AG04449 (cell line): ENCODE results near the gene SLC5A9.

Experiments
- CTCF ChIA-PET: fragments of 350-600 bp; formaldehyde crosslinking; extraction: SDS; loops from one replicate; lab custom pipeline; 2021; ENCODE audit warnings: antibody characterized with exemption; lab: Yijun Ruan, JAX
- POLR2A ChIA-PET: fragments of 400-600, 350-600 bp; formaldehyde crosslinking; extraction: SDS; loops from one replicate; lab custom pipeline; 2020; ENCODE audit warnings: antibody characterized with exemption, inconsistent platforms; lab: Yijun Ruan, JAX
- DNase-seq: peaks from one replicate; pipeline ENCODE4 v3.0.0-alpha.2; 2010; ENCODE audit warnings: low read depth, low spot score
- H3K4me3 ChIP-seq: 2 replicates; pipeline ENCODE4 v1.5.1; 2011; ENCODE audit warnings: low read depth, mild to moderate bottlenecking, control low read depth, low read length
- TF ChIP-seq, protein P1 (sequence below): IDR thresholded peaks from one replicate; pipeline ENCODE4 v1.5.1; 2011; ENCODE audit warnings: mild to moderate bottlenecking, moderate library complexity, low read length, control low read depth, inconsistent platforms; ENCODE audit not compliant: insufficient read depth; ENCODE audit errors: missing control alignments

The SLC5A9 gene

DNA sequence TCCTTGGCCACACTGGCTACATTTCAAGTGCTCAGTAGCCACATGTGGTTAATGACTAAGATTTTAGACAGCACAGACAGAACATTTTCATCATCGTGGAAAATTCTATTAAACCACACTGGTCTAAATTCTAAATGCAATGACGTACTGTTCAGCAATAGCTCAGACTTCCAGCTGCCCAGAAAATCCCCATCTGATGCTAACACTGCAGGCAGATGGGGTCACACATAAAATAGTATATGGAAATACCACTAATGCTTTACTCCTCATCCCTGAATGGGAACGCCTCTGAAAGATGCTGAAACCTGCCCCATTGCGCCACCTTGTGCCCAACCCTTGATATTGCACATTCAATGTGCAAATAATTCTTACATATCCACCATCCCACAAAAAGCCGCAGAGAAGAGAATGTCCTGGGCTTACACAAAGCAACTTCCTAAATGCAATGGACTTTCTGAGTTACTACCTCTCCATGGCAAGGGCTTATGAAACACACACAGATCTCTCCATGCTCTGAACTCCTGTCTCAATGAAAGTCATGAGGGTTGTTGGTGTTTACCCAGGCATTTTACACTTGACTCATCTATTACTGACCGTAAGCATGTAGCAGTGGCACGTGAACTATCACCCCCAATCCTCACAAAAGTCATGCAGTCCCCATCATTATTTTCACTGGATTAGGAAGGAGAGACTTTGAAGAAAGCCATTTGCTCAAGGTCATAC is 20.3 kb upstream of the SLC5A9 start:
- ChIA-PET CTCF (interaction anchor here (1.0 to 4.3 kb wide), 5 partner anchors 9 to 135 kb away, joined by 3 to 37 read pairs (median 3); no protein-coding TSS in a partner anchor), POLR2A (no interaction called here)
- TF ChIP-seq, protein P1, sequence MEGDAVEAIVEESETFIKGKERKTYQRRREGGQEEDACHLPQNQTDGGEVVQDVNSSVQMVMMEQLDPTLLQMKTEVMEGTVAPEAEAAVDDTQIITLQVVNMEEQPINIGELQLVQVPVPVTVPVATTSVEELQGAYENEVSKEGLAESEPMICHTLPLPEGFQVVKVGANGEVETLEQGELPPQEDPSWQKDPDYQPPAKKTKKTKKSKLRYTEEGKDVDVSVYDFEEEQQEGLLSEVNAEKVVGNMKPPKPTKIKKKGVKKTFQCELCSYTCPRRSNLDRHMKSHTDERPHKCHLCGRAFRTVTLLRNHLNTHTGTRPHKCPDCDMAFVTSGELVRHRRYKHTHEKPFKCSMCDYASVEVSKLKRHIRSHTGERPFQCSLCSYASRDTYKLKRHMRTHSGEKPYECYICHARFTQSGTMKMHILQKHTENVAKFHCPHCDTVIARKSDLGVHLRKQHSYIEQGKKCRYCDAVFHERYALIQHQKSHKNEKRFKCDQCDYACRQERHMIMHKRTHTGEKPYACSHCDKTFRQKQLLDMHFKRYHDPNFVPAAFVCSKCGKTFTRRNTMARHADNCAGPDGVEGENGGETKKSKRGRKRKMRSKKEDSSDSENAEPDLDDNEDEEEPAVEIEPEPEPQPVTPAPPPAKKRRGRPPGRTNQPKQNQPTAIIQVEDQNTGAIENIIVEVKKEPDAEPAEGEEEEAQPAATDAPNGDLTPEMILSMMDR = peak; percentile 77
- H3K4me3 ChIP-seq = no peak overlapping the region
- DNase-seq = peak; percentile 51

DNA sequence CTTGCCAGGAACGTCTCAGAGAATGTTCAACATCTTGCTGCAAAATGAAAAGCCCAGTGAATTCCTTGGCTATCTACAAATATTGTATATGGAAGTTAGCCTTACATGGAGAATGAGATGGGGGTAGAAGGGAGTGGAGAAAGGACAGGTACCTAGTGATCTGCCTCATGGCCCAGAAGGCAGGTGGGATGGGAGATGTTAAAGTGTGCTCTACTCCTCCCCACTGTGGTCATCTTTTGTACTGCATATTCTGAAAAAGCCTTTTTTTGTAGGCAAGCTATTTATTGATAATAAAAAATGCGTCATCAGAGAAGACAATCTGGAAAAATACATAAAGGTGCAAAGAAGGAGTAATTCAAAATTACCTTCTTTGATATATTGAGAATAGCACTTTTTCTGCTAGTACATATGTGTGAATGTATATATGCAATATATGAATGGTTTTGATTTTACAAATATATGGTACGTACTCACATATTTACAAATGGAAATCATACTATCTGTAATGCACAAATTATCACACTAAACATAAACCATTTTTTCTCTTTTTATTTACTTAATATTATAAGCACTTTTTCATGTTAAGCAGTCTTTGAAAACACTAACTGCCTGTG is 19.1 kb upstream of the SLC5A9 start:
- TF ChIP-seq, protein P1 = peak; percentile 30
- POLR2A ChIA-PET = no interaction called here
- no peak overlapping the region for H3K4me3 ChIP-seq
- no peak for DNase-seq
- CTCF ChIA-PET = interaction anchor here (1.0 to 4.3 kb wide), 5 partner anchors 10 to 136 kb away, joined by 3 to 37 read pairs (median 3); no protein-coding TSS in a partner anchor

DNA sequence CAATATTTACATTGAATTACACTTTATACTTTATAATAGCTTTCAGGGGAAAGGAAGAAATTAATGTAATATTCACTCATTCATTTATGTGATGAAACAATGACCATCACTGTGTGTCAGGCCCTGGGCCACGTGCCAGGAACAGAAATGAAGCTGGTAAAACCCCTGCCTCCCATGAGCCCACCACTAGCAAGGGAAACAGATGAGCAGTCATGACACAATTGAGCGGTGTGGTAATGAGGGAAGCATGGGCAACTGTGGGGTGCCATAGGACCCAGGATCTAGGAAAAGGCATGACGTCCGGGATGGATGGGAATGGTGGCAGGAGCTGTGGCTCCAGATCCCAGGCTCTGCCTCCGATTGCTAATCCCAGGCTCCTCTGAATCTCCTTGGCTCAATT is 17.0 kb upstream of the SLC5A9 start:
- TF ChIP-seq, protein P1 = no peak
- CTCF ChIA-PET = no interaction called here
- DNase-seq = no peak
- POLR2A ChIA-PET = no interaction called here
- H3K4me3 ChIP-seq = no peak overlapping the region

DNA sequence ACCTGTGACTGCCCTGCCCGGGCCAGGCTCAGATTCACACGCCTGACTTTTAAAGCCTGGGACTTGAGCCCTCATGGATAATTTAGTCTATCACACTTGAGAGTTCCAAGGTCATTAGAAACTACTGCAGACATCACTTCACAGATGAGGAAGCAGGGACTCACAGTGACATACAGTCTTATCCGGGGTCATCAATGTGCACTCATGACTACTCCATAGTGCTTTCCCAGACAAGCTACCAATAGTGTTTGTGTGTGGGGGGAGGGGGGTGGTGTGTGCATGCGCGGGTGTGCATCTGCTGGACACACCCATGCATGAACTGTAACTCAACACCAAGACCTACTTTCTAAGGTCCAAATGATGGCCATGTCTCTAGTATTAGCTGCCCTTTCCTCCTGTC is 16.1 kb upstream of the SLC5A9 start:
- TF ChIP-seq, protein P1 = no peak
- no peak overlapping the region for H3K4me3 ChIP-seq
- ChIA-PET CTCF (no interaction called here), POLR2A (no interaction called here)
- no peak for DNase-seq

DNA sequence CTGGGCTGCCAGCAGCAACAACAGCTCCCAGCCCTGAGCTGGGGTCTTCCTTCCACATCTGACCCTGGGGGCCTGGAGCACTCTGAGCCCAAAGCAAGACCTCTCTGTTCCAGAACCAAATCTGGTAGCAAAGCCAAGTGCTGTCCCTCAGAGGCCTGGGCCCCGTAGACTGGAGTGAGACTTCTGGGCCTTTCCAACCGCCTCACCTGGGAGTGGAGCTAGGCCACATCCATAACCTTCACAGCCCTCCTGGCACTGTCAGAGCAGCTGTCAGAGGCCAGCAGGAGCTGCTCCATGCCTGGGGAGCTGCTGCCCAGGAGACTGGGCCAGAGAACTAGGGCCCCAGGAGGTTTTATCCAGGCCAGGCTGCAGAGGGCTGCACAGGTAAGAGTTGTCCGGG is 15.4 kb upstream of the SLC5A9 start:
- TF ChIP-seq, protein P1 = no peak
- ChIA-PET POLR2A (no interaction called here), CTCF (no interaction called here)
- no peak for DNase-seq
- no peak overlapping the region for H3K4me3 ChIP-seq

DNA sequence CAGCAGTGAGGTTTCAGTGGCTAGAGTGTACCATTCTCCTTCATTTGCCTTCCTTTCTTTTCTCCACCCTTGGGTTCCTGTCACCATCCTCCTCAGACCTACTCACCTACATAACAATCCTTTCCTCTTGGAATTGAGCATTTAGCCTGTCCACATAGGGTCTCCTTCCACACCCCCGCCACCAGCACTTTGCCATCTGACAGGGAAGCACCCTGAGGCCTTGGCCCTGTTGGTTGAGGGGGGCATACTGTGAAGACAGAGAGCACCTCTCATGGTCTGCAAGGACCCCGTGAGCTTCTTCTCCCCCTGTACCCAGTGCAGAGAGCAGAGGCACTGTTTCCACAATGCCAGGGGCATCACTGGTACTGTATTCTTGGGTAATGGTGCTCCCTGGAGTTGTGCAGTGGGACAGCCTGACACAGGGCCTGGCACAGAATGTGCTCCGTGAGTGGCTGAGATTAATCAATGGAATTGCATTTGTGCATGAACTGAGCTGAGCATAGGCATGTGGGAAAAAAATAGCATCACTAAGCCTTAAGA is 14.9 kb upstream of the SLC5A9 start:
- TF ChIP-seq, protein P1 = no peak
- CTCF ChIA-PET = no interaction called here
- POLR2A ChIA-PET = no interaction called here
- H3K4me3 ChIP-seq = no peak overlapping the region
- DNase-seq = no peak
